ENCODE measurements around the gene UNKL. TPM values are rescaled to one million over a fixed set of nuclear protein-coding genes. Genes with fewer than 3 reads are reported as not detected.

Gene UNKL
- total and polyA plus RNA-seq, 7 experiments from 2014 or later: 4.0 to 152 (median 95.3) TPM

- DNase-seq (no peak), ATAC-seq (no peak)
- no peak overlapping the region for H3K27ac ChIP-seq (ENCODE audit: low read depth, low read length)
- Mint-ChIP-seq H3K27ac (peak overlapping the region in 1 of 9 donors; percentile 56), H3K27me3 (no peaks in the 10 kb centered on the region), H3K4me3 (no peak overlapping the region), H3K9me3 (peaks cover 0 to 2% (median 0%) of the 10 kb centered on the region in 11 donors), H3K4me1 (peaks cover 0 to 7% (median 4%) of the 10 kb centered on the region in 7 donors), H3K36me3 (peaks cover 0 to 28% (median 5%) of the 10 kb centered on the region in 5 donors)
- no peak overlapping the region for H3K4me3 ChIP-seq (ENCODE audit: low read length)
- intact Hi-C loops (cut with micrococcal nuclease): no loop called here
- H3K9me3 ChIP-seq (ENCODE audit: control insufficient read depth in 2 of 3, low read length in 3 of 3): no peaks in the 10 kb centered on the region
- H3K27me3 ChIP-seq (ENCODE audit: control insufficient read depth in 2 of 2, insufficient read depth in 2 of 2, low read length in 2 of 2): no peaks in the 10 kb centered on the region
- H3K4me1 ChIP-seq (ENCODE audit: control insufficient read depth in 2 of 2, insufficient read depth in 2 of 2, low read length in 2 of 2): no peaks in the 10 kb centered on the region
- H3K36me3 ChIP-seq (ENCODE audit: control insufficient read depth in 2 of 3, insufficient read depth in 3 of 3, low read length in 3 of 3): peaks cover 0 to 81% (median 18%) of the 10 kb centered on the region in 3 experiments
- POLR2A ChIA-PET: interaction anchor here (0.7 kb wide), 1 partner anchor 87 kb away, joined by 3 read pairs; no protein-coding TSS in a partner anchor
- CTCF ChIA-PET: no interaction called here
These were observed 15.5 kb downstream of the UNKL start for GRCh38 chr16:1398826-1399581.

- Histone ChIP-seq H3K4me3 (ENCODE audit: low read length) (no peak overlapping the region), H3K27ac (ENCODE audit: low read depth, low read length) (no peak overlapping the region), H3K27me3 (ENCODE audit: control insufficient read depth in 2 of 2, insufficient read depth in 2 of 2, low read length in 2 of 2) (no peaks in the 10 kb centered on the region), H3K9me3 (ENCODE audit: control insufficient read depth in 2 of 3, low read length in 3 of 3) (no peaks in the 10 kb centered on the region), H3K36me3 (ENCODE audit: control insufficient read depth in 2 of 3, insufficient read depth in 3 of 3, low read length in 3 of 3) (peaks cover 0 to 81% (median 18%) of the 10 kb centered on the region in 3 experiments), H3K4me1 (ENCODE audit: control insufficient read depth in 2 of 2, insufficient read depth in 2 of 2, low read length in 2 of 2) (no peaks in the 10 kb centered on the region)
- Mint-ChIP-seq H3K27me3 (no peaks in the 10 kb centered on the region), H3K27ac (peak overlapping the region in 1 of 9 donors; percentile 56), H3K36me3 (peaks cover 0 to 27% (median 5%) of the 10 kb centered on the region in 5 donors), H3K9me3 (peaks cover 0 to 2% (median 0%) of the 10 kb centered on the region in 11 donors), H3K4me1 (peaks cover 0 to 4% (median 2%) of the 10 kb centered on the region in 7 donors), H3K4me3 (no peak overlapping the region)
- ATAC-seq: no peak
- ChIA-PET POLR2A (no interaction called here), CTCF (no interaction called here)
- no peak for DNase-seq
- intact Hi-C loops (cut with micrococcal nuclease): no loop called here
These were observed 16.2 kb downstream of the UNKL start for GRCh38 chr16:1398351-1398750.

GRCh38 chr16:1397779-1398178 lies 16.7 kb downstream of the UNKL start:
- no peak overlapping the region for H3K27ac Mint-ChIP-seq
- no peak overlapping the region for H3K4me3 ChIP-seq (ENCODE audit: low read length)
- no peaks in the 10 kb centered on the region for H3K27me3 Mint-ChIP-seq
- H3K4me3 Mint-ChIP-seq: no peak overlapping the region
- H3K27me3 ChIP-seq (ENCODE audit: control insufficient read depth in 2 of 2, insufficient read depth in 2 of 2, low read length in 2 of 2): no peaks in the 10 kb centered on the region
- intact Hi-C loops (cut with micrococcal nuclease): no loop called here
- H3K36me3 ChIP-seq (ENCODE audit: control insufficient read depth in 2 of 3, insufficient read depth in 3 of 3, low read length in 3 of 3): peaks cover 0 to 81% (median 19%) of the 10 kb centered on the region in 3 experiments
- POLR2A ChIA-PET: no interaction called here
- peaks cover 0 to 26% (median 5%) of the 10 kb centered on the region in 5 donors for H3K36me3 Mint-ChIP-seq
- peaks cover 0 to 2% (median 0%) of the 10 kb centered on the region in 11 donors for H3K9me3 Mint-ChIP-seq
- ATAC-seq (no peak), DNase-seq (no peak)
- CTCF ChIA-PET: no interaction called here
- no peaks in the 10 kb centered on the region for H3K4me1 ChIP-seq (ENCODE audit: control insufficient read depth in 2 of 2, insufficient read depth in 2 of 2, low read length in 2 of 2)
- peaks cover 0 to 4% (median 0%) of the 10 kb centered on the region in 7 donors for H3K4me1 Mint-ChIP-seq
- H3K9me3 ChIP-seq (ENCODE audit: control insufficient read depth in 2 of 3, low read length in 3 of 3): no peaks in the 10 kb centered on the region
- H3K27ac ChIP-seq (ENCODE audit: low read depth, low read length): no peak overlapping the region

DNA sequence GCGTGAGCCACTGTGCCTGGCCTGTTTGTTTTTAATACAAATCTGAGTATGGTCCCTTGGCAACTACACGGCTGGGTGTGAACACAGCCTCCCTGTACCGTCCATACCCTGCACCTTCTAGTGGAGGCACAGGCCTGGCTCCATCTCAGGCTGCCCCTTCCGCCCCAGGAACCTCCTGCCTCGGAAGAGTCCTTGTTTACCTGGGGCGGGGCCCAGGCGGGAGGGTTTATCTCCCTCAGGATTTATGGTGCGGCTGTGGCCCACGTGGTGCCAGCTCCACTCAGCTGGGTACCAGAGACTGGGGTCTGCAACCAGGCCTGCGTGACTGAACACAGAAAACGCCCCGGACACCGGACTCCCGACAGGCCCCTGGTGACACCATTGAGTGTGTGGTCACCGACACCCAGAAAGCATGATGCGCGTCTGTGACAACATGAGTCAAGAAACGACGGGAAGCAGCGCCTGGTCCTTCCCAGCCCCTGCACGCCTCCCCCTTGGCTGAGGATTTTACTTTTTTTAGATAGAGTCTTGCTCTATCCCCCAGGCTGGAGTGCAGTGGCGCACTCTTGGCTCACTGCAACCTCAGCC lies 19.0 kb downstream of the UNKL start:
- ATAC-seq: no peak
- H3K9me3 Mint-ChIP-seq: peaks cover 0 to 4% (median 0%) of the 10 kb centered on the region in 11 donors
- no peak overlapping the region for H3K4me3 ChIP-seq (ENCODE audit: low read length)
- H3K27ac ChIP-seq (ENCODE audit: low read depth, low read length): no peak overlapping the region
- ChIA-PET CTCF (no interaction called here), POLR2A (no interaction called here)
- H3K27ac Mint-ChIP-seq: no peak overlapping the region
- H3K27me3 Mint-ChIP-seq: no peaks in the 10 kb centered on the region
- no peak overlapping the region for H3K4me3 Mint-ChIP-seq
- H3K4me1 Mint-ChIP-seq: peaks cover 0 to 2% (median 0%) of the 10 kb centered on the region in 7 donors
- DNase-seq: no peak
- H3K27me3 ChIP-seq (ENCODE audit: control insufficient read depth in 2 of 2, insufficient read depth in 2 of 2, low read length in 2 of 2): no peaks in the 10 kb centered on the region
- H3K9me3 ChIP-seq (ENCODE audit: control insufficient read depth in 2 of 3, low read length in 3 of 3): no peaks in the 10 kb centered on the region
- peaks cover 0 to 78% (median 15%) of the 10 kb centered on the region in 3 experiments for H3K36me3 ChIP-seq (ENCODE audit: control insufficient read depth in 2 of 3, insufficient read depth in 3 of 3, low read length in 3 of 3)
- intact Hi-C loops (cut with micrococcal nuclease): no loop called here
- no peaks in the 10 kb centered on the region for H3K4me1 ChIP-seq (ENCODE audit: control insufficient read depth in 2 of 2, insufficient read depth in 2 of 2, low read length in 2 of 2)
- H3K36me3 Mint-ChIP-seq: peaks cover 0 to 21% (median 0%) of the 10 kb centered on the region in 5 donors

GRCh38 chr16:1394367-1394951 lies 20.0 kb downstream of the UNKL start:
- H3K36me3 ChIP-seq (ENCODE audit: control insufficient read depth in 2 of 3, insufficient read depth in 3 of 3, low read length in 3 of 3): peaks cover 0 to 78% (median 15%) of the 10 kb centered on the region in 3 experiments
- H3K4me3 ChIP-seq (ENCODE audit: low read length): no peak overlapping the region
- ATAC-seq (no peak), DNase-seq (no peak)
- H3K27ac ChIP-seq (ENCODE audit: low read depth, low read length): no peak overlapping the region
- POLR2A ChIA-PET: no interaction called here
- H3K27me3 ChIP-seq (ENCODE audit: control insufficient read depth in 2 of 2, insufficient read depth in 2 of 2, low read length in 2 of 2): no peaks in the 10 kb centered on the region
- H3K9me3 ChIP-seq (ENCODE audit: control insufficient read depth in 2 of 3, low read length in 3 of 3): no peaks in the 10 kb centered on the region
- peaks cover 0 to 4% (median 0%) of the 10 kb centered on the region in 11 donors for H3K9me3 Mint-ChIP-seq
- no peaks in the 10 kb centered on the region for H3K4me1 ChIP-seq (ENCODE audit: control insufficient read depth in 2 of 2, insufficient read depth in 2 of 2, low read length in 2 of 2)
- CTCF ChIA-PET: no interaction called here
- no peak overlapping the region for H3K4me3 Mint-ChIP-seq
- H3K36me3 Mint-ChIP-seq: peaks cover 0 to 25% (median 4%) of the 10 kb centered on the region in 5 donors
- intact Hi-C loops (cut with micrococcal nuclease): no loop called here
- peaks cover 0 to 4% (median 0%) of the 10 kb centered on the region in 7 donors for H3K4me1 Mint-ChIP-seq
- H3K27ac Mint-ChIP-seq: no peak overlapping the region
- no peaks in the 10 kb centered on the region for H3K27me3 Mint-ChIP-seq

DNA sequence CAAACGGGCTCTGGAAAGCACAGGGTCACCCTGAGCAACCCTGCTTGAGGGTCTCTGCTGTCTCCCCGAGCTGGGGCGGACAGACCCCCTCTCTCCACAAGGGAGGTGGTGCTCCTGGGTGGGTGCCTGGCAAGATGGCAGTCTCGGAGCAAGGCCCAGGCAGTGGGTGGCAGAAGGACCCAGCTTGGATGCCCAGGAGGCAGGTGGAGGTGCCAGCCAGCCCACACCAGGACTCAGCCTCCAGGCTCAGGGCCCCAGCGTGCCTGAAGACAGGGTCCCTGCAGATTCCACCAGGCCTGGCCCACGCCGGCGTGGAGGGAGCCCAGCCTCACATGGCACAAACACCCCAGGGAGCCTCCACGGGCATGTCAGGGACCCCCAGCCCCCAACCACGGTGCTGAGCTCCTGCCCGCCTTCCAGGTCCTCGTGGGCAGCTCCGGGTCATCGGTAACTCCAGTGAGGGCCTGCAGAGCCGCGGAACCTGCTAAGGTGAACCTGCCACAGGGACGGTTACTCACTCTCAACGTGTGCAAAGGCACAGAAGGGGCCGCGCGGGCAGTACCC lies 20.8 kb downstream of the UNKL start:
- H3K4me1 Mint-ChIP-seq: peaks cover 0 to 4% (median 0%) of the 10 kb centered on the region in 7 donors
- no peak overlapping the region for H3K4me3 ChIP-seq (ENCODE audit: low read length)
- H3K36me3 Mint-ChIP-seq: peaks cover 0 to 25% (median 4%) of the 10 kb centered on the region in 5 donors
- ATAC-seq (no peak), DNase-seq (no peak)
- no peaks in the 10 kb centered on the region for H3K9me3 ChIP-seq (ENCODE audit: control insufficient read depth in 2 of 3, low read length in 3 of 3)
- H3K4me1 ChIP-seq (ENCODE audit: control insufficient read depth in 2 of 2, insufficient read depth in 2 of 2, low read length in 2 of 2): no peaks in the 10 kb centered on the region
- intact Hi-C loops (cut with micrococcal nuclease): no loop called here
- H3K27ac ChIP-seq (ENCODE audit: low read depth, low read length): no peak overlapping the region
- H3K27me3 Mint-ChIP-seq: no peaks in the 10 kb centered on the region
- POLR2A ChIA-PET: interaction anchor here (0.6 to 0.7 kb wide), 2 partner anchors 60 to 258 kb away, joined by 3 to 4 read pairs; no protein-coding TSS in a partner anchor
- no peaks in the 10 kb centered on the region for H3K27me3 ChIP-seq (ENCODE audit: control insufficient read depth in 2 of 2, insufficient read depth in 2 of 2, low read length in 2 of 2)
- no peak overlapping the region for H3K4me3 Mint-ChIP-seq
- CTCF ChIA-PET: no interaction called here
- H3K36me3 ChIP-seq (ENCODE audit: control insufficient read depth in 2 of 3, insufficient read depth in 3 of 3, low read length in 3 of 3): peaks cover 0 to 76% (median 11%) of the 10 kb centered on the region in 3 experiments
- no peak overlapping the region for H3K27ac Mint-ChIP-seq
- peaks cover 0 to 4% (median 0%) of the 10 kb centered on the region in 11 donors for H3K9me3 Mint-ChIP-seq

Measured in naive thymus-derived CD4-positive, alpha-beta T cell (primary cell).